ENCODE measurements around the gene ABHD14A. TPM values are rescaled to one million over a fixed set of nuclear protein-coding genes. Genes with fewer than 3 reads are reported as not detected.
A peak's percentile ranks its signal among the peaks of the same experiment; 100 is the strongest.

ABHD14A gene
- total RNA-seq, 1 donor from 2014 or later = 11.8 TPM

- Mint-ChIP-seq H3K36me3 (ENCODE audit: low read depth, unreplicated experiment) (peaks cover 10% of the 10 kb centered on the region), H3K4me3 (ENCODE audit: unreplicated experiment) (peak overlapping the region; percentile 89), H3K4me1 (ENCODE audit: low read depth, unreplicated experiment) (peaks cover 6% of the 10 kb centered on the region), H3K27me3 (ENCODE audit: low read depth, unreplicated experiment) (peaks cover 27% of the 10 kb centered on the region), H3K27ac (ENCODE audit: unreplicated experiment) (peak overlapping the region; percentile 34), H3K9me3 (ENCODE audit: unreplicated experiment) (peaks cover 3% of the 10 kb centered on the region)
- Histone ChIP-seq H3K79me2 (ENCODE audit: insufficient read depth, low read length) (peaks cover 38% of the 10 kb centered on the region), H3K9ac (ENCODE audit: low read length) (peak overlapping the region; percentile 82), H3K4me2 (ENCODE audit: low read length) (peak overlapping the region; percentile 88), H3K9me3 (ENCODE audit: insufficient read depth, low read depth, low read length) (no peaks in the 10 kb centered on the region), H4K20me1 (ENCODE audit: insufficient read depth, low read length) (peaks cover 30% of the 10 kb centered on the region), H3K4me1 (ENCODE audit: insufficient read depth, low read length) (peaks cover 21% of the 10 kb centered on the region), H3K27me3 (ENCODE audit: insufficient read depth, low read length) (no peaks in the 10 kb centered on the region), H3K36me3 (ENCODE audit: insufficient read depth, low read length) (no peaks in the 10 kb centered on the region), H3K4me3 (ENCODE audit: insufficient read depth, low read depth, low read length) (peak overlapping the region; percentile 50), H3K27ac (ENCODE audit: low read depth, low read length) (peak overlapping the region; percentile 73), H2AFZ (ENCODE audit: low read depth, low read length) (peak overlapping the region; percentile 98)
- DNase-seq (ENCODE audit: low read depth) = peak; percentile 25
- no peak for FAIRE-seq
- TF ChIP-seq EZH2 (IDR thresholded peaks at IDR 0.05; ENCODE audit: insufficient read depth, low read length) = no peak
- TF ChIP-seq, protein P1, sequence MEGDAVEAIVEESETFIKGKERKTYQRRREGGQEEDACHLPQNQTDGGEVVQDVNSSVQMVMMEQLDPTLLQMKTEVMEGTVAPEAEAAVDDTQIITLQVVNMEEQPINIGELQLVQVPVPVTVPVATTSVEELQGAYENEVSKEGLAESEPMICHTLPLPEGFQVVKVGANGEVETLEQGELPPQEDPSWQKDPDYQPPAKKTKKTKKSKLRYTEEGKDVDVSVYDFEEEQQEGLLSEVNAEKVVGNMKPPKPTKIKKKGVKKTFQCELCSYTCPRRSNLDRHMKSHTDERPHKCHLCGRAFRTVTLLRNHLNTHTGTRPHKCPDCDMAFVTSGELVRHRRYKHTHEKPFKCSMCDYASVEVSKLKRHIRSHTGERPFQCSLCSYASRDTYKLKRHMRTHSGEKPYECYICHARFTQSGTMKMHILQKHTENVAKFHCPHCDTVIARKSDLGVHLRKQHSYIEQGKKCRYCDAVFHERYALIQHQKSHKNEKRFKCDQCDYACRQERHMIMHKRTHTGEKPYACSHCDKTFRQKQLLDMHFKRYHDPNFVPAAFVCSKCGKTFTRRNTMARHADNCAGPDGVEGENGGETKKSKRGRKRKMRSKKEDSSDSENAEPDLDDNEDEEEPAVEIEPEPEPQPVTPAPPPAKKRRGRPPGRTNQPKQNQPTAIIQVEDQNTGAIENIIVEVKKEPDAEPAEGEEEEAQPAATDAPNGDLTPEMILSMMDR (IDR thresholded peaks at IDR 0.05; ENCODE audit: insufficient read depth, low read depth, low read length) = no peak
Observed at GRCh38 chr3:51942603-51943450, 32.0 kb upstream of the ABHD14A start.

DNA sequence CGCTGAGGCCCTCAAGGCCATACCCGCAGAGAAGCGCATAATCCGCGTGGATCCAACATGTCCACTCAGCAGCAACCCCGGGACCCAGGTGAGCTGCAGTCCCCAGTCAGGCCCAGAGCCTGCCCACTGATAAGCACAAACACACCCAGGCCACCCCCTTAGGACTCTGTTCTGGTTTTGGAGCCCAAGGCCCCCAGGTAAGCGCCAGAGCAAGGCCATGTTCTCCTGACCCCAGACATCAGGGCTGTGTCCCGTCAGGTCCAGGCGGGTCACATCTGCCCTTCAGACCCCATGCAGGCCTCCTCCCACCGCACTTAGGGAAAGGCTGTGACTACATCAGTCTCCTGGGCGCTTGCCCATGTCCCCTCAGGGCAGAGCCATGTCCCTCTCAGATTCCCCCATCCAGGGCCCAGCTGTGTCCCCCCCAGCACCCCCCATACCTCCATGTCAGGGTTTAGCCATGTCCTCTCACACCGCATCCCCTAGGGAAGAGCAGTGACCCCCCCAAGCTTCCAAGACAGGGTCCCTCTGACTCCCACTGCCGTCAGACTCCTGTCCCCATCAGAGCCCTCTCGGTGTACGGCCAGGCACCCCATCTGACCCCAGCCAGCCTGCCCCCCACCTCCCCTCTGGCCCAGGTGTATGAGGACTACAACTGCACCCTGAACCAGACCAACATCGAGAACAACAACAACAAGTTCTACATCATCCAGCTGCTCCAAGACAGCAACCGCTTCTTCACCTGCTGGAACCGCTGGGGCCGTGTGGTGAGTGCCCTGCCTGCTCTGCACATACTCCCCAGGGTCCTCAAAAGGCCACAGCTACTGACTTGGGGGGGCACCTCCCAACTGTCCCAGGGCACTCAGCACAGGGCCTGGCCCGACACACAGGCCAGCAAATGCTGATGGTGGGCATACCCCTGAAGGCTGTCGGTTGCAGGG lies 31.1 kb upstream of the ABHD14A start:
- no peak overlapping the region for H3K27ac ChIP-seq (ENCODE audit: low read depth, low read length)
- Mint-ChIP-seq H3K4me1 (ENCODE audit: low read depth, unreplicated experiment) (peaks cover 6% of the 10 kb centered on the region), H3K4me3 (ENCODE audit: unreplicated experiment) (peak overlapping the region; percentile 27), H3K9me3 (ENCODE audit: unreplicated experiment) (peaks cover 3% of the 10 kb centered on the region), H3K27ac (ENCODE audit: unreplicated experiment) (no peak overlapping the region), H3K27me3 (ENCODE audit: low read depth, unreplicated experiment) (peaks cover 31% of the 10 kb centered on the region), H3K36me3 (ENCODE audit: low read depth, unreplicated experiment) (peaks cover 10% of the 10 kb centered on the region)
- H3K4me2 ChIP-seq (ENCODE audit: low read length) = peak overlapping the region; percentile 88
- no peak for FAIRE-seq
- peaks cover 22% of the 10 kb centered on the region for H4K20me1 ChIP-seq (ENCODE audit: insufficient read depth, low read length)
- no peaks in the 10 kb centered on the region for H3K36me3 ChIP-seq (ENCODE audit: insufficient read depth, low read length)
- peak overlapping the region; percentile 85 for H2AFZ ChIP-seq (ENCODE audit: low read depth, low read length)
- no peak overlapping the region for H3K4me3 ChIP-seq (ENCODE audit: insufficient read depth, low read depth, low read length)
- H3K79me2 ChIP-seq (ENCODE audit: insufficient read depth, low read length) = peaks cover 30% of the 10 kb centered on the region
- no peak for TF ChIP-seq EZH2 (IDR thresholded peaks at IDR 0.05; ENCODE audit: insufficient read depth, low read length)
- TF ChIP-seq, protein P1 (IDR thresholded peaks at IDR 0.05; ENCODE audit: insufficient read depth, low read depth, low read length) = no peak
- no peak overlapping the region for H3K9ac ChIP-seq (ENCODE audit: low read length)
- H3K27me3 ChIP-seq (ENCODE audit: insufficient read depth, low read length) = no peaks in the 10 kb centered on the region
- no peaks in the 10 kb centered on the region for H3K9me3 ChIP-seq (ENCODE audit: insufficient read depth, low read depth, low read length)
- H3K4me1 ChIP-seq (ENCODE audit: insufficient read depth, low read length) = peaks cover 21% of the 10 kb centered on the region
- no peak for DNase-seq (ENCODE audit: low read depth)

All from astrocyte (in vitro differentiated cells and primary cell).